Spleen (tissue), 11 donors: Measurements from ENCODE around the gene XYLT1. TPM values are rescaled to one million over a fixed set of nuclear protein-coding genes. Genes with fewer than 3 reads are reported as not detected.

Experiments
- DNase-seq: peaks from one replicate; pipeline ENCODE4 v3.0.0-alpha.2; 2020
- H3K27ac ChIP-seq, 8 donors: fragments of 200-600 bp; sonication (generic) in 7 of 8; 1 replicate in 4 of 8; 2 replicates in 4 of 8; pipeline versions ENCODE4 v1.5.0 to v1.8.0; 2016 to 2021; ENCODE audit warnings: inconsistent platforms in 4 of 8, mild to moderate bottlenecking in 4 of 8, moderate library complexity in 1 of 8
- H3K27me3 ChIP-seq, 7 donors: fragments of 200-600 bp; sonication (generic) in 6 of 7; replicated peaks in 1 of 7; 1 replicate in 4 of 7; 2 replicates in 3 of 7; pipeline versions ENCODE4 v1.5.0 to v1.8.0; 2016 to 2021; ENCODE audit warnings: inconsistent platforms in 3 of 7, mild to moderate bottlenecking in 1 of 7
- H3K36me3 ChIP-seq, 6 donors: fragments of 200-600 bp; sonication (generic) in 5 of 6; 1 replicate in 4 of 6; 2 replicates in 2 of 6; pipeline versions ENCODE4 v1.5.0 to v1.8.0; 2016 to 2021; ENCODE audit warnings: inconsistent platforms in 2 of 6
- H3K4me1 ChIP-seq, 6 donors: fragments of 200-600 bp; sonication (generic) in 5 of 6; 1 replicate in 3 of 6; 2 replicates in 3 of 6; pipeline versions ENCODE4 v1.5.0 to v1.8.0; 2016 to 2021; ENCODE audit warnings: inconsistent platforms in 3 of 6
- H3K4me3 ChIP-seq, 8 donors: fragments of 200-600 bp; sonication (generic) in 7 of 8; 1 replicate in 4 of 8; 2 replicates in 4 of 8; pipeline versions ENCODE4 v1.5.0 to v1.8.0; 2016 to 2021; ENCODE audit warnings: inconsistent platforms in 4 of 8, mild to moderate bottlenecking in 4 of 8, moderate library complexity in 2 of 8
- H3K9me3 ChIP-seq, 8 donors: fragments of 200-600 bp; sonication (generic) in 7 of 8; 1 replicate in 4 of 8; 2 replicates in 4 of 8; pipeline versions ENCODE4 v1.5.0 to v1.8.0; 2016 to 2021; ENCODE audit warnings: inconsistent platforms in 4 of 8
- POLR2A ChIP-seq, 3 donors: fragments of 450-650 bp; IDR thresholded peaks; one replicate each; pipeline ENCODE4 v1.5.1; 2017; ENCODE audit warnings: antibody characterized with exemption in 3 of 3, mild to moderate bottlenecking in 1 of 3
- POLR2AphosphoS5 ChIP-seq, 3 donors: sonication (generic); formaldehyde crosslinking; IDR thresholded peaks; one replicate each; pipeline ENCODE4 v1.5.1; 2017; ENCODE audit warnings: antibody characterized with exemption in 3 of 3
- WGBS, 5 donors: extraction: QIAGEN DNeasy Blood & Tissue Kit in 3 of 5; methylation state at CpG; one replicate each; pipeline versions ENCODE4 v1.1.5 to v1.1.7; 2013 to 2018; 5-methylcytosine and 5-hydroxymethylcytosine counted together
- intact Hi-C: fragments of 100-400 bp; cut with DNase I; formaldehyde crosslinking; loops from one replicate; pipeline ENCODE4 v1.15.0; 2023; ENCODE audit warnings: low total_unique reads
- polyA plus RNA-seq, 3 donors: library from polyadenylated mRNA; stranded (reverse); fragments of 200-250 nt; gene quantifications; one replicate each; pipeline ENCODE4 v1.2.1, GENCODE V29; 2013
- total RNA-seq, 7 donors: library from RNA; depleted of rRNA in 3 of 7; stranded (reverse); fragments of >200 nt in 3 of 7; fragmentation: NEBNext Ultra II Directional in 4 of 7; extraction: Animal tissue kit (Norgen Biotek cat#: 25700) in 4 of 7; gene quantifications; one replicate each; pipeline versions ENCODE4 v1.1.0 to v1.2.1, GENCODE V29; 2016 to 2021
- TF ChIP-seq, protein P1 (sequence below), 11 experiments: fragments of 200-600 bp in 7 of 11; fragments of 450-650 bp in 4 of 11; sonication (generic) in 4 of 11; IDR thresholded peaks in 8 of 11; conservative IDR thresholded peaks in 3 of 11; 1 replicate in 7 of 11; 2 replicates in 4 of 11; pipeline versions ENCODE4 v1.4.0 to v1.8.0; 2016 to 2021; ENCODE audit warnings: antibody characterized with exemption in 11 of 11, inconsistent platforms in 4 of 11, mild to moderate bottlenecking in 1 of 11
- donor health status: healthy with polysubstance abuse.
- donor health status: DM: no; HTN: no; CAD: no; lungs with moderate emphysema.
- donor health status: DM: no; HTN: no; CAD: no.
- donor health status: Bipolar disorder and iron deficiency.
- donor health status: healthy.
- donor health status: DM: no; HTN: no; CAD: no.
- donor health status: DM: yes; HTN: yes; CAD: no.

Gene XYLT1
- total and polyA plus RNA-seq, 10 donors = 2.1 to 40.7 (median 23.5) TPM

DNA sequence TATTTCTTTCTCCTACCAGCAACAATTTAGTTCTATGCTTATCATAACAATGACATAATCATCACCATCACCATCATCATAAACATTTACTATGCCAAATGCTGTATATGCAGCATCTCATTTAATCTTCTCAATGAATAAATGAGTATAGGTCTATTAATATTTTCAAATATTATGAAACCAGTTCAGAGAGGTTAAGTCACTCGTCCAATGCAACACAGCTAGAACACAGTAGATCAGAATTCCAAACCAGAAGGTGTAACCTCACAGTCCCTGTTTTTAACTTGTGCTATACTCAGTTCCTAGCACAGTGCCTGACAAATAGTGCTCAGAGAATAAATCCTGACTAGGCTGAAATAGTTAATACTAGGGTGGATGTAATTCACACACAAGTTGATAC, 314.8 kb downstream of the XYLT1 start:
- Histone ChIP-seq H3K9me3 (no peaks in the 10 kb centered on the region), H3K4me1 (peaks cover 0 to 22% (median 7%) of the 10 kb centered on the region in 6 donors), H3K4me3 (no peak overlapping the region), H3K36me3 (peaks cover 0 to 38% (median 0%) of the 10 kb centered on the region in 6 donors), H3K27ac (peak overlapping the region in 1 of 8 donors; percentile 2), H3K27me3 (no peaks in the 10 kb centered on the region)
- no peak for DNase-seq
- intact Hi-C loops = no loop called here
- 88 to 100% (median 97%) methylated on average over 1 of the region's 1 CpG for WGBS, 5 donors
- TF ChIP-seq POLR2A (IDR thresholded peaks at IDR 0.05) = no peak
- TF ChIP-seq, protein P1, sequence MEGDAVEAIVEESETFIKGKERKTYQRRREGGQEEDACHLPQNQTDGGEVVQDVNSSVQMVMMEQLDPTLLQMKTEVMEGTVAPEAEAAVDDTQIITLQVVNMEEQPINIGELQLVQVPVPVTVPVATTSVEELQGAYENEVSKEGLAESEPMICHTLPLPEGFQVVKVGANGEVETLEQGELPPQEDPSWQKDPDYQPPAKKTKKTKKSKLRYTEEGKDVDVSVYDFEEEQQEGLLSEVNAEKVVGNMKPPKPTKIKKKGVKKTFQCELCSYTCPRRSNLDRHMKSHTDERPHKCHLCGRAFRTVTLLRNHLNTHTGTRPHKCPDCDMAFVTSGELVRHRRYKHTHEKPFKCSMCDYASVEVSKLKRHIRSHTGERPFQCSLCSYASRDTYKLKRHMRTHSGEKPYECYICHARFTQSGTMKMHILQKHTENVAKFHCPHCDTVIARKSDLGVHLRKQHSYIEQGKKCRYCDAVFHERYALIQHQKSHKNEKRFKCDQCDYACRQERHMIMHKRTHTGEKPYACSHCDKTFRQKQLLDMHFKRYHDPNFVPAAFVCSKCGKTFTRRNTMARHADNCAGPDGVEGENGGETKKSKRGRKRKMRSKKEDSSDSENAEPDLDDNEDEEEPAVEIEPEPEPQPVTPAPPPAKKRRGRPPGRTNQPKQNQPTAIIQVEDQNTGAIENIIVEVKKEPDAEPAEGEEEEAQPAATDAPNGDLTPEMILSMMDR (IDR thresholded peaks at IDR 0.05 in 8 of 11, conservative IDR thresholded peaks at IDR 0.05 in 3 of 11) = no peak
- no peak for TF ChIP-seq POLR2AphosphoS5 (IDR thresholded peaks at IDR 0.05)

DNA sequence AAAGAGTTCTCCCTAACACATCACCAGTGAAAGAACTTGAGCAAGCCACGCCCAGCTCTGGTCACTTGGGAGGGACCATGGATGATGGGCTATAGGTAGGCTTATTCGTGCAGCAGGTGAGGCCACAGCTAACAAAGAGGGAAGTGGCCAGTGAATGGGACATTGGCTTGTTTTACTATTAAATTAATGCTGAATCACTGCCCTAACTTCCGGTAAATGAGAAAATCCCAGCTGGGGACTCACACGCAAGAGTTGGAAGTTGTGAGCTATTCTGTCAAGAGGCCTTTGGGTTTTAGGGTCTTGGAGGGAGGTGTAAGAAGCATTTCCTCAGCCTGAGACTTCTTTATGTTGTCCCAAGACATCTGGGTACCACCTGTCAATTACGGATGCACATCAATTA, 315.3 kb downstream of the XYLT1 start:
- DNase-seq = no peak
- 69 to 90% (median 75%) methylated on average over 5 of the region's 5 CpGs for whole genome bisulfite sequencing, 5 donors
- H3K9me3 ChIP-seq = no peaks in the 10 kb centered on the region
- peaks cover 0 to 22% (median 7%) of the 10 kb centered on the region in 6 donors for H3K4me1 ChIP-seq
- TF ChIP-seq POLR2AphosphoS5 (IDR thresholded peaks at IDR 0.05) = no peak
- TF ChIP-seq POLR2A (IDR thresholded peaks at IDR 0.05) = no peak
- TF ChIP-seq, protein P1 (IDR thresholded peaks at IDR 0.05 in 8 of 11, conservative IDR thresholded peaks at IDR 0.05 in 3 of 11) = no peak
- H3K27me3 ChIP-seq = no peaks in the 10 kb centered on the region
- H3K27ac ChIP-seq = peak overlapping the region in 3 of 8 donors; percentile 2 to 46 (median 27)
- H3K4me3 ChIP-seq = no peak overlapping the region
- intact Hi-C loops = no loop called here
- peaks cover 0 to 34% (median 0%) of the 10 kb centered on the region in 6 donors for H3K36me3 ChIP-seq

DNA sequence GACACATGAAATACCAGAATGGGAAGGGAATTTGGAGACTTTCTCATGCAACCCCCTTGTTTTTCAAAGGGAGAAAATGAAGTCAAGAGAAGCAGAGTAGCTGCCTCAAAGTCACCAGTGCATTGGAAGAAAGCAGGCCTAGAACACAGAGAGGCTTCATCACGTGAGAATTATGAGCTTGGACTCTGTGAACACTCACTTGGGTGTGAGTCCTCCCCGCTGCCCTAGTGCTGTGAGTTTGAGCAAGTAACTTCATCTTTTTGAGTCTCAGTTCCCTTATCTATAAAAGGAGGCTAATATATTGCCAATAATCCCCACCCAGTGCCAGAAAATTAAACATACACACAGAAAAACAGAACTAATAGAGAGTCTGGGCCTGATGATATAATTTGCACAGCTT, 315.8 kb downstream of the XYLT1 start:
- intact Hi-C loops = no loop called here
- no peak overlapping the region for H3K4me3 ChIP-seq
- TF ChIP-seq POLR2A (IDR thresholded peaks at IDR 0.05) (no peak), POLR2AphosphoS5 (IDR thresholded peaks at IDR 0.05) (no peak)
- TF ChIP-seq, protein P1 (IDR thresholded peaks at IDR 0.05 in 8 of 11, conservative IDR thresholded peaks at IDR 0.05 in 3 of 11) = no peak
- 57 to 74% (median 58%) methylated on average over 2 of the region's 2 CpGs for WGBS, 5 donors
- peak overlapping the region in 3 of 8 donors; percentile 17 to 46 (median 27) for H3K27ac ChIP-seq
- H3K4me1 ChIP-seq = peaks cover 0 to 22% (median 7%) of the 10 kb centered on the region in 6 donors
- H3K9me3 ChIP-seq = no peaks in the 10 kb centered on the region
- H3K36me3 ChIP-seq = peaks cover 0 to 29% (median 0%) of the 10 kb centered on the region in 6 donors
- no peak for DNase-seq
- H3K27me3 ChIP-seq = no peaks in the 10 kb centered on the region

DNA sequence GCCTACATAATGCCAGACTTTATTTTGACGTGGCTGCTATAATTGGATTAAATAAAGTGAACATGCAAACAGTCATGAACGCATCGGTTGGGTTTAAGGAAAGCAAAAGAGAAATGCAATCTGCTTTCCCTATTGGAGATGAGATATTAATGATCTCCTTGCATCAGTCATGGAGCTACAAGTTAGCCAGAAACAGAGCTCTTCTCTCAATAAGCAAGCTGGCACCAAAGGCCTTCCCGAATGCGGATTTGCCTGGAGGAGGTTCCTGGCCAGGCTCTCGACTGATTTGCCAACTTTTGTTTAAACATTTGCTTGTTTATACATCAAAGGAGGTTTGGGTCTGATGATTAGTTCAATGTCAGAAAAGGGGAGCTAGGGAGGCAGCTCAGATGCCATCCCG, 318.4 kb downstream of the XYLT1 start:
- H3K4me1 ChIP-seq = peaks cover 0 to 22% (median 7%) of the 10 kb centered on the region in 6 donors
- intact Hi-C loops = no loop called here

More for the DNA sequence above, 318.4 kb downstream of the XYLT1 start:
- 89 to 94% (median 94%) methylated on average over 7 of the region's 7 CpGs for WGBS, 5 donors
- Histone ChIP-seq H3K36me3 (peaks cover 0 to 12% (median 0%) of the 10 kb centered on the region in 6 donors), H3K4me3 (no peak overlapping the region), H3K27ac (no peak overlapping the region), H3K27me3 (no peaks in the 10 kb centered on the region), H3K9me3 (no peaks in the 10 kb centered on the region)
- DNase-seq = no peak
- TF ChIP-seq, protein P1 (IDR thresholded peaks at IDR 0.05 in 8 of 11, conservative IDR thresholded peaks at IDR 0.05 in 3 of 11) = no peak
- TF ChIP-seq POLR2AphosphoS5 (IDR thresholded peaks at IDR 0.05) = no peak
- TF ChIP-seq POLR2A (IDR thresholded peaks at IDR 0.05) = no peak
